ENCODE data around the gene CHMP1A.

GRCh38 chr16:89646270-89646669 lies 11.2 kb downstream of the CHMP1A start:
- no peak for TF ChIP-seq EZH2 (IDR thresholded peaks at IDR 0.05; ENCODE audit: low read length, missing control alignments)
- TF ChIP-seq, protein P1, sequence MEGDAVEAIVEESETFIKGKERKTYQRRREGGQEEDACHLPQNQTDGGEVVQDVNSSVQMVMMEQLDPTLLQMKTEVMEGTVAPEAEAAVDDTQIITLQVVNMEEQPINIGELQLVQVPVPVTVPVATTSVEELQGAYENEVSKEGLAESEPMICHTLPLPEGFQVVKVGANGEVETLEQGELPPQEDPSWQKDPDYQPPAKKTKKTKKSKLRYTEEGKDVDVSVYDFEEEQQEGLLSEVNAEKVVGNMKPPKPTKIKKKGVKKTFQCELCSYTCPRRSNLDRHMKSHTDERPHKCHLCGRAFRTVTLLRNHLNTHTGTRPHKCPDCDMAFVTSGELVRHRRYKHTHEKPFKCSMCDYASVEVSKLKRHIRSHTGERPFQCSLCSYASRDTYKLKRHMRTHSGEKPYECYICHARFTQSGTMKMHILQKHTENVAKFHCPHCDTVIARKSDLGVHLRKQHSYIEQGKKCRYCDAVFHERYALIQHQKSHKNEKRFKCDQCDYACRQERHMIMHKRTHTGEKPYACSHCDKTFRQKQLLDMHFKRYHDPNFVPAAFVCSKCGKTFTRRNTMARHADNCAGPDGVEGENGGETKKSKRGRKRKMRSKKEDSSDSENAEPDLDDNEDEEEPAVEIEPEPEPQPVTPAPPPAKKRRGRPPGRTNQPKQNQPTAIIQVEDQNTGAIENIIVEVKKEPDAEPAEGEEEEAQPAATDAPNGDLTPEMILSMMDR (conservative IDR thresholded peaks at IDR 0.05 in 1 of 2, IDR thresholded peaks at IDR 0.05 in 1 of 2; ENCODE audit: low read depth in 1 of 2, low read length in 2 of 2), result no peak
